ENCODE measurements around the gene PSMD9.

Gene PSMD9

DNA sequence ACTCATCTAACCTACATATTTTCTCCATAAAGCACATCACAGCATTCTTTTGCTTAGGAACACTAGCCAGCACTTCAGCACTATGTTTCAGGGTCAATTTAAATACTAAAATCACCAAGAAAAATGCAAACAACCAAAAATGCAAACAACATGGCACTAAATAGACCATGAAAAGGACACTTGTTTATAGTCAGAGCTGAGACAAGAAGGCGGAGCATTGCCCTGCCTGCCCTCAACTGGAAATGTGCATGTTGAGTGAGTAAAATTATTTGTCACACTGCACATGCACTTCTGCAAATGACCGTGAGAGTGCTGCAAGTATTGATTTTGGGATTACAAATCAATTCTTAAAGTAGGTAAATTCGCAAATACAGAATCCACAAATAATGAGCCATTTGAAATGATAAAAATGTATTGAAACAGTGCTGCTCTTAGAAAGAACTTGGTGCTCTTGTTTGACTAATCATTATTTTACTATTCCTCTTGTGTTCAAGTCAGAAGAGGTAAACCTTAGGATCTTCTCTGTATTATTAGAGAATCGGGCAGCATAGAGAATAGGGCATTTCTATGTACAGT is 64.6 kb downstream of the PSMD9 start:
- H3K27me3 ChIP-seq (ENCODE audit: insufficient read depth, low read length, poor library complexity, severe bottlenecking) = no peaks in the 10 kb centered on the region
- H3K9ac ChIP-seq (ENCODE audit: low read depth, low read length, poor library complexity, severe bottlenecking) = no peak overlapping the region
- no peaks in the 10 kb centered on the region for H3K9me3 ChIP-seq (ENCODE audit: insufficient read depth, low read depth, low read length)
- no peak for TF ChIP-seq EZH2phosphoT487 (IDR thresholded peaks at IDR 0.05; ENCODE audit: borderline replicate concordance)
- TF ChIP-seq, protein P1, sequence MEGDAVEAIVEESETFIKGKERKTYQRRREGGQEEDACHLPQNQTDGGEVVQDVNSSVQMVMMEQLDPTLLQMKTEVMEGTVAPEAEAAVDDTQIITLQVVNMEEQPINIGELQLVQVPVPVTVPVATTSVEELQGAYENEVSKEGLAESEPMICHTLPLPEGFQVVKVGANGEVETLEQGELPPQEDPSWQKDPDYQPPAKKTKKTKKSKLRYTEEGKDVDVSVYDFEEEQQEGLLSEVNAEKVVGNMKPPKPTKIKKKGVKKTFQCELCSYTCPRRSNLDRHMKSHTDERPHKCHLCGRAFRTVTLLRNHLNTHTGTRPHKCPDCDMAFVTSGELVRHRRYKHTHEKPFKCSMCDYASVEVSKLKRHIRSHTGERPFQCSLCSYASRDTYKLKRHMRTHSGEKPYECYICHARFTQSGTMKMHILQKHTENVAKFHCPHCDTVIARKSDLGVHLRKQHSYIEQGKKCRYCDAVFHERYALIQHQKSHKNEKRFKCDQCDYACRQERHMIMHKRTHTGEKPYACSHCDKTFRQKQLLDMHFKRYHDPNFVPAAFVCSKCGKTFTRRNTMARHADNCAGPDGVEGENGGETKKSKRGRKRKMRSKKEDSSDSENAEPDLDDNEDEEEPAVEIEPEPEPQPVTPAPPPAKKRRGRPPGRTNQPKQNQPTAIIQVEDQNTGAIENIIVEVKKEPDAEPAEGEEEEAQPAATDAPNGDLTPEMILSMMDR (conservative IDR thresholded peaks at IDR 0.05; ENCODE audit: low read length) = no peak
- no peaks in the 10 kb centered on the region for H4K20me1 ChIP-seq (ENCODE audit: insufficient read depth, low read length, poor library complexity, severe bottlenecking)
- H3F3A ChIP-seq (ENCODE audit: low read depth) = no peaks in the 10 kb centered on the region
- no peak overlapping the region for H3K4me2 ChIP-seq (ENCODE audit: low read depth, low read length, poor library complexity, severe bottlenecking)
- no peaks in the 10 kb centered on the region for H3K79me2 ChIP-seq (ENCODE audit: insufficient read depth, low read length)
- H3K4me3 ChIP-seq (ENCODE audit: low read length, poor library complexity, severe bottlenecking) = no peak overlapping the region
- no peak overlapping the region for H2AFZ ChIP-seq (ENCODE audit: low read length)
- H3K36me3 ChIP-seq (ENCODE audit: insufficient read depth, low read length) = no peaks in the 10 kb centered on the region
- no peaks in the 10 kb centered on the region for H3K4me1 ChIP-seq (ENCODE audit: insufficient read depth, low read length, poor library complexity, severe bottlenecking)
- no peaks in the 10 kb centered on the region for H3K9me2 ChIP-seq (replicated peaks; ENCODE audit: low read depth, low read length)

DNA sequence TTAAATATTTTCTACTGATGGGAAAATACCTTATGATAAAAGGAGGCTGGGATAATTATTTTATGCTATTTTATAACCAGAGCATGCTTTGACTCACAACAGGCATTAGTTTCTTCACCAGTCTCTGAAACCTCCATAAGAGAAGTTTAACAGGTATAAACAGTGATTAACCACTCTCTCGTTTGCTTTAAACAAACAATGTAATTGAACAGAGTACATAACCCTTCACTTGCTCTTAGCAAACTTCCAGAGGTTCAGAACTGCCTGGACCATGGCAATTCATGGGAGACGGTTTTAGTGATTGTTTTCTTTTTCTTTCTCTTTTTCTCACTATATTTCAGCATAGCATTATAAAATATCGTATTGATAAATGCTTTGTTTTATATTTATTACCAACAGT is 65.1 kb downstream of the PSMD9 start:
- H3K27me3 ChIP-seq (ENCODE audit: insufficient read depth, low read length, poor library complexity, severe bottlenecking) = no peaks in the 10 kb centered on the region

DNA sequence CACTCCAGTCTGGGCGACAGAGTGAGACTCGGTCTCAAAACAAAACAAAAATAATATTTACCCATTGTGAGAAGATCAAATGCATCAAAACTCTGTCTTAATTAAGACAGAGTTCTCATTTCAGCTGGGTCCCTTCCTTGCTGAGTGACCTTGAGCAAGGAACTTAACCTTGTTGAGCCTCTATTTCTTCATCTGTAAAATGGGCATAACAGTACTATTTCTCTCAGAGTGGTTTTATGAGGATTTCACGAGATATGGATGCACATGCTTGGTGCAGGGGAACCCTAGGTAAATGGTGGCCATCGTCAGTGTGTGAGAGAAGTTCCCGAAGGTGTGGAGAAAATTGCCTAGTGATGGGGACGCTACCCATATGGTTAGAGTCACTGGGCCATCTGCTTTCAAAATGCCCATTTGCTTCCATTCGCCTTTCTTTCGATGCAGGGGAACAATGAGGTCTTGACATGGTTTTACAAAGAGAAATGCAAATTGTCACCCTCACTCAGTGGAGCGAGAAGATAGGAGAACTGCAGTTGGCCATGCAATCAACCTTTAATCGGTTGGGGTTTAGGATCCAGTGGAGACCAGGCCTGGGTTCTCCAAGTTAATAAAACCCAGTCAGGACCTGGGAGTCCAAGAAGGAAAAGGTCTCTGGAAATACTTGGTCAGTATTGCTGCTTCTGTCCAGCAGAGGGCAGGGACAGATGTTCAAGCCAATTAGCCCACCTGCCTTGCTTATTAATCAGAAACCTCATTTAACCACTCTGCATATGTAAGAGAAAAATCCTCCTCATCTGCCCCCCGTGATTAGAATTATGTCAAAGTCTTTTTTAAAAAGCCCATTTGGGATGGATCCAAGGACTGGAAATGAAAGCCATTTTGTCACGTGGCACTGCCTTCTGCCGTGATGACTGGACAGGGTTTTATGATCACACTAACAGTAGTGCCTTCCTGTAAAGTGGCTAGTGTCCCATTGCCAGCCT is 67.0 kb downstream of the PSMD9 start:
- no peaks in the 10 kb centered on the region for H3K79me2 ChIP-seq (ENCODE audit: insufficient read depth, low read length)
- no peaks in the 10 kb centered on the region for H3F3A ChIP-seq (ENCODE audit: low read depth)
- no peak overlapping the region for H3K9ac ChIP-seq (ENCODE audit: low read depth, low read length, poor library complexity, severe bottlenecking)
- no peak for TF ChIP-seq EZH2phosphoT487 (IDR thresholded peaks at IDR 0.05; ENCODE audit: borderline replicate concordance)
- TF ChIP-seq, protein P1 (conservative IDR thresholded peaks at IDR 0.05; ENCODE audit: low read length) = peak; percentile 62
- H3K9me3 ChIP-seq (ENCODE audit: insufficient read depth, low read depth, low read length) = no peaks in the 10 kb centered on the region
- H3K9me2 ChIP-seq (replicated peaks; ENCODE audit: low read depth, low read length) = no peaks in the 10 kb centered on the region
- H3K36me3 ChIP-seq (ENCODE audit: insufficient read depth, low read length) = no peaks in the 10 kb centered on the region
- no peak overlapping the region for H2AFZ ChIP-seq (ENCODE audit: low read length)
- H3K4me1 ChIP-seq (ENCODE audit: insufficient read depth, low read length, poor library complexity, severe bottlenecking) = no peaks in the 10 kb centered on the region
- no peak overlapping the region for H3K4me3 ChIP-seq (ENCODE audit: low read length, poor library complexity, severe bottlenecking)
- H4K20me1 ChIP-seq (ENCODE audit: insufficient read depth, low read length, poor library complexity, severe bottlenecking) = no peaks in the 10 kb centered on the region
- H3K27me3 ChIP-seq (ENCODE audit: insufficient read depth, low read length, poor library complexity, severe bottlenecking) = no peaks in the 10 kb centered on the region
- H3K4me2 ChIP-seq (ENCODE audit: low read depth, low read length, poor library complexity, severe bottlenecking) = no peak overlapping the region

More for the DNA sequence above, 65.1 kb downstream of the PSMD9 start:
- TF ChIP-seq EZH2phosphoT487 (IDR thresholded peaks at IDR 0.05; ENCODE audit: borderline replicate concordance) = no peak
- TF ChIP-seq, protein P1 (conservative IDR thresholded peaks at IDR 0.05; ENCODE audit: low read length) = no peak
- H3K4me3 ChIP-seq (ENCODE audit: low read length, poor library complexity, severe bottlenecking) = no peak overlapping the region
- no peak overlapping the region for H2AFZ ChIP-seq (ENCODE audit: low read length)
- H3K9ac ChIP-seq (ENCODE audit: low read depth, low read length, poor library complexity, severe bottlenecking) = no peak overlapping the region
- H3K36me3 ChIP-seq (ENCODE audit: insufficient read depth, low read length) = no peaks in the 10 kb centered on the region
- H4K20me1 ChIP-seq (ENCODE audit: insufficient read depth, low read length, poor library complexity, severe bottlenecking) = no peaks in the 10 kb centered on the region
- no peaks in the 10 kb centered on the region for H3F3A ChIP-seq (ENCODE audit: low read depth)
- no peaks in the 10 kb centered on the region for H3K4me1 ChIP-seq (ENCODE audit: insufficient read depth, low read length, poor library complexity, severe bottlenecking)
- H3K9me2 ChIP-seq (replicated peaks; ENCODE audit: low read depth, low read length) = no peaks in the 10 kb centered on the region
- H3K79me2 ChIP-seq (ENCODE audit: insufficient read depth, low read length) = no peaks in the 10 kb centered on the region
- H3K4me2 ChIP-seq (ENCODE audit: low read depth, low read length, poor library complexity, severe bottlenecking) = no peak overlapping the region
- H3K9me3 ChIP-seq (ENCODE audit: insufficient read depth, low read depth, low read length) = no peaks in the 10 kb centered on the region

All from Loucy (cell line).